Measurements from ENCODE around the gene GPHA2. TPM values are rescaled to one million over a fixed set of nuclear protein-coding genes. Genes with fewer than 3 reads are reported as not detected.

The GPHA2 gene
- total and polyA plus RNA-seq, 2 of the 13 experiments (the other 11 are each of a cell fraction or from before 2014, with no cell fraction given) = 13.0 to 19.1 TPM

DNA sequence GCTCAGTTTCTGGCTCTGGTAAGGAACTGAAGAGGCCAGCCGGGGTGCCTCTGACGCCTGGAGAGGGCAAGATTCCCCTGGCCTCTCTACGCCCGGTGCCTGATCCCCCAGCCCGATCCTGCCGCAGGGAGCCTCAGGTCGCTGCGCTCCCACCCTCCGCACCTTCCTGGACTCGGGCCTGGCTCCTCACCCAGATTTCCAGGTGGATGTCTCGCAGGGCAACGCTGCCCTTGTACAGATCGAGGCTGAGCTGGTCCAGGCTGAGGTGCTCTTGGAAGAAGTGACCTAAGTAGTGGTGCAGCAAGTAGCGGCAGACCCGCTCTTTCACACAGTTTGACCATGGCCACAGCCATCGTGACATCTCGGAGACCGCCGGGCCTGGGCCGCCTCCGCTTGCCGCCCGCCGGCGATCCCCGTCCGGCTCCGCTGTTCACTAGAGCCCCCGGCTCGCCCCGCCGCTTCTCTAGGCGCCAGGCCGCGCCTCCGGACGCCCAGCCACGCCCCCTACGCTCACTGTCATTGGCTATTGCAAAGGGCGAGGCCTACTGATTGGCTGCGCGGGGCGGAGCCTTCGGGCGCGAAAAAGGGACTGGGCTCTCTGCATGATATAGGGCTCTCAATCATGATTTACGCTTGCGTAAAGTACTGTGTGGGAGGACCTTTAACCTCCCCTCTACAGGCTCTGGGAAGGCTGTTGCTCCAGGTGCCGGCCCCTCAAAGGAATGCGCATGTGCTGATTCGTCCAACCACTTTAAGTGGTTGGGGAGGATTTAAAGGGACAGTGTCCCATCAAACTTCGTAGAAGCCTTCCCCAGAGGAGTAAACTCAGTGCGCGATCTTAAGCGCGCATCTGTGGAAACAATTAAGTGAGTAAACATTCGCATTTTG is 18.7 kb downstream of the GPHA2 start, which contains the start of gene ATG2A (continued):
- TF ChIP-seq, protein P1, sequence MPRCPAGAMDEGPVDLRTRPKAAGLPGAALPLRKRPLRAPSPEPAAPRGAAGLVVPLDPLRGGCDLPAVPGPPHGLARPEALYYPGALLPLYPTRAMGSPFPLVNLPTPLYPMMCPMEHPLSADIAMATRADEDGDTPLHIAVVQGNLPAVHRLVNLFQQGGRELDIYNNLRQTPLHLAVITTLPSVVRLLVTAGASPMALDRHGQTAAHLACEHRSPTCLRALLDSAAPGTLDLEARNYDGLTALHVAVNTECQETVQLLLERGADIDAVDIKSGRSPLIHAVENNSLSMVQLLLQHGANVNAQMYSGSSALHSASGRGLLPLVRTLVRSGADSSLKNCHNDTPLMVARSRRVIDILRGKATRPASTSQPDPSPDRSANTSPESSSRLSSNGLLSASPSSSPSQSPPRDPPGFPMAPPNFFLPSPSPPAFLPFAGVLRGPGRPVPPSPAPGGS (CRISPR knock-in tag; IDR thresholded peaks at IDR 0.05) = no peak; the same call in 1 of the 2 replicates
- TF ChIP-seq HES4 (CRISPR knock-in tag; IDR thresholded peaks at IDR 0.05; ENCODE audit: borderline replicate concordance) = peak; percentile 62; the same call in 1 of the 2 replicates
- TF ChIP-seq, protein P2, sequence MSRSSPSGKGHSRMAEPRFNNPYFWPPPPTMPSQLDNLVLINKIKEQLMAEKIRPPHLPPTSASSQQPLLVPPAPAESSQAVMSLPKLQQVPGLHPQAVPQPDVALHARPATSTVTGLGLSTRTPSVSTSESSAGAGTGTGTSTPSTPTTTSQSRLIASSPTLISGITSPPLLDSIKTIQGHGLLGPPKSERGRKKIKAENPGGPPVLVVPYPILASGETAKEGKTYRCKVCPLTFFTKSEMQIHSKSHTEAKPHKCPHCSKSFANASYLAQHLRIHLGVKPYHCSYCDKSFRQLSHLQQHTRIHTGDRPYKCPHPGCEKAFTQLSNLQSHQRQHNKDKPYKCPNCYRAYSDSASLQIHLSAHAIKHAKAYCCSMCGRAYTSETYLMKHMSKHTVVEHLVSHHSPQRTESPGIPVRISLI (CRISPR knock-in tag; IDR thresholded peaks at IDR 0.05; ENCODE audit: borderline replicate concordance) = no peak
- peak; percentile 59; the same call in 1 of the 2 replicates for TF ChIP-seq SIN3B (IDR thresholded peaks at IDR 0.05; ENCODE audit: low read length)
- TF ChIP-seq GTF3A (CRISPR knock-in tag; conservative IDR thresholded peaks at IDR 0.05) = no peak
- TF ChIP-seq, protein P3, sequence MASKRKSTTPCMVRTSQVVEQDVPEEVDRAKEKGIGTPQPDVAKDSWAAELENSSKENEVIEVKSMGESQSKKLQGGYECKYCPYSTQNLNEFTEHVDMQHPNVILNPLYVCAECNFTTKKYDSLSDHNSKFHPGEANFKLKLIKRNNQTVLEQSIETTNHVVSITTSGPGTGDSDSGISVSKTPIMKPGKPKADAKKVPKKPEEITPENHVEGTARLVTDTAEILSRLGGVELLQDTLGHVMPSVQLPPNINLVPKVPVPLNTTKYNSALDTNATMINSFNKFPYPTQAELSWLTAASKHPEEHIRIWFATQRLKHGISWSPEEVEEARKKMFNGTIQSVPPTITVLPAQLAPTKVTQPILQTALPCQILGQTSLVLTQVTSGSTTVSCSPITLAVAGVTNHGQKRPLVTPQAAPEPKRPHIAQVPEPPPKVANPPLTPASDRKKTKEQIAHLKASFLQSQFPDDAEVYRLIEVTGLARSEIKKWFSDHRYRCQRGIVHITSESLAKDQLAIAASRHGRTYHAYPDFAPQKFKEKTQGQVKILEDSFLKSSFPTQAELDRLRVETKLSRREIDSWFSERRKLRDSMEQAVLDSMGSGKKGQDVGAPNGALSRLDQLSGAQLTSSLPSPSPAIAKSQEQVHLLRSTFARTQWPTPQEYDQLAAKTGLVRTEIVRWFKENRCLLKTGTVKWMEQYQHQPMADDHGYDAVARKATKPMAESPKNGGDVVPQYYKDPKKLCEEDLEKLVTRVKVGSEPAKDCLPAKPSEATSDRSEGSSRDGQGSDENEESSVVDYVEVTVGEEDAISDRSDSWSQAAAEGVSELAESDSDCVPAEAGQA (IDR thresholded peaks at IDR 0.05; ENCODE audit: low read depth) = no peak
- TF ChIP-seq, protein P3 (CRISPR knock-in tag; IDR thresholded peaks at IDR 0.05; ENCODE audit: borderline replicate concordance) = no peak
- TF ChIP-seq, protein P4, sequence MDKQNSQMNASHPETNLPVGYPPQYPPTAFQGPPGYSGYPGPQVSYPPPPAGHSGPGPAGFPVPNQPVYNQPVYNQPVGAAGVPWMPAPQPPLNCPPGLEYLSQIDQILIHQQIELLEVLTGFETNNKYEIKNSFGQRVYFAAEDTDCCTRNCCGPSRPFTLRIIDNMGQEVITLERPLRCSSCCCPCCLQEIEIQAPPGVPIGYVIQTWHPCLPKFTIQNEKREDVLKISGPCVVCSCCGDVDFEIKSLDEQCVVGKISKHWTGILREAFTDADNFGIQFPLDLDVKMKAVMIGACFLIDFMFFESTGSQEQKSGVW (CRISPR knock-in tag; IDR thresholded peaks at IDR 0.05; ENCODE audit: borderline replicate concordance) = no peak
- no peak for TF ChIP-seq YEATS4 (CRISPR knock-in tag; IDR thresholded peaks at IDR 0.05; ENCODE audit: borderline replicate concordance)
- no peak for TF ChIP-seq SOX5 (CRISPR knock-in tag; IDR thresholded peaks at IDR 0.05; ENCODE audit: borderline replicate concordance)
- TF ChIP-seq ZFP36 (IDR thresholded peaks at IDR 0.05; ENCODE audit: borderline replicate concordance, low read depth, low read length, partially characterized antibody) = no peak
- TF ChIP-seq, protein P5, sequence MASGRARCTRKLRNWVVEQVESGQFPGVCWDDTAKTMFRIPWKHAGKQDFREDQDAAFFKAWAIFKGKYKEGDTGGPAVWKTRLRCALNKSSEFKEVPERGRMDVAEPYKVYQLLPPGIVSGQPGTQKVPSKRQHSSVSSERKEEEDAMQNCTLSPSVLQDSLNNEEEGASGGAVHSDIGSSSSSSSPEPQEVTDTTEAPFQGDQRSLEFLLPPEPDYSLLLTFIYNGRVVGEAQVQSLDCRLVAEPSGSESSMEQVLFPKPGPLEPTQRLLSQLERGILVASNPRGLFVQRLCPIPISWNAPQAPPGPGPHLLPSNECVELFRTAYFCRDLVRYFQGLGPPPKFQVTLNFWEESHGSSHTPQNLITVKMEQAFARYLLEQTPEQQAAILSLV (CRISPR knock-in tag; IDR thresholded peaks at IDR 0.05; ENCODE audit: borderline replicate concordance) = 0 out of 2 replicates have a peak, but pooled peaks have one; percentile 48
- TF ChIP-seq RFXANK (CRISPR knock-in tag; IDR thresholded peaks at IDR 0.05) = 0 out of 2 replicates have a peak, but pooled peaks have one; percentile 29
- no peak for TF ChIP-seq SMAD9 (CRISPR knock-in tag; IDR thresholded peaks at IDR 0.05)
- TF ChIP-seq ZNF383 (CRISPR knock-in tag; IDR thresholded peaks at IDR 0.05; ENCODE audit: borderline replicate concordance) = no peak
- no peak for TF ChIP-seq MAFK (conservative IDR thresholded peaks at IDR 0.05 in 1 of 2, IDR thresholded peaks at IDR 0.05 in 1 of 2; ENCODE audit: low read length in 2 of 2)
- no peak for TF ChIP-seq ZC3H4 (CRISPR knock-in tag; IDR thresholded peaks at IDR 0.05; ENCODE audit: borderline replicate concordance)
- no peak for TF ChIP-seq SMARCE1 (IDR thresholded peaks at IDR 0.05; ENCODE audit: borderline replicate concordance)

All from HepG2 (cell line).